Activated CD4-positive, alpha-beta T cell treated with anti-CD3 and anti-CD28 coated beads, Interleukin-2, amount 50 U/mL, for 16 hours (primary cell): ENCODE results near the gene UPP2.

Source experiments
- DNase-seq: peaks from one replicate; pipeline ENCODE4 v3.0.0-alpha.2; 2020

The UPP2 gene

GRCh38 chr2:158101384-158101926 lies at the start of gene UPP2:
Gene UPP2 (plus strand): TSS chr2:158101876. CDS start chr2:158102064, 188 bp downstream.
- no peak for DNase-seq

DNA sequence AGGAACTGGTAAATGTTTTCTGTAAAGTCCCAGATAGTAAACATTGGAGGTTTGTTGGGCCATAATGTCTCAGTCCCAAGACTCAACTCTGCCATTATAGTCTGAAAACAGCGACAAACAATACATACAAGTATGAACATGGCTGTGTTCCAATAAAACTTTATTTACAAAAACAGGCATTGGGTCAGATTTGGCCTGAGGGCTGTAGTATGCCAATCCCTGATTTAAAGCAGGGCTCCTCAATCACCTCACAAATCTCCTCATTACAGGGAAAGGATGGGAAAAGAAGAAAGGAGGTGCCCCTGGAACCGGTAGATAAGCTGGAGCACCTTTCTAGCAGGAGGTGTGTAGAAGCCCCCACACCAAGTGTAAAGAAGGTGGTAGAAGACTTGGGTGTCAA lies 48.9 kb upstream of the UPP2 start:
- no peak for DNase-seq

DNA sequence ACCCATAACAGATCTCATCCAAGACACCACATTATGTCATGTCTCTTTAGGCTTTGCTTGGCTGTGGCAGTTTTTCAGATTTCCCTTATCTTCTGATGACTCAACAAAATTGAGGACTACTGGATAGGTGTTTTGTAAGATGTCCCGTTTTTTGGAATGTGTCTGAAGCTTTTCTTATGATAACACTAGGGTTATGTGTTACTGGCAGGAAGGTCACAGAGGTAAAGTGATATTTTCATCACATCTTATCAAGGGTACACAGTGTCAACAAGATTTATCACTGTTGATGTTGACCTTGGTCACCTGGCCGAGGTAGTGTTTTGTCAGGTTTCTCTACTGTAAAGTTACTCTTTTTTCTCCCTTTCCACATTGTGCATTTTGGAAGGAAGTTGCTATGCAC lies 44.8 kb upstream of the UPP2 start:
- DNase-seq: no peak

GRCh38 chr2:158060160-158060834 lies 41.4 kb upstream of the UPP2 start:
- no peak for DNase-seq

GRCh38 chr2:158060835-158061435 lies 40.7 kb upstream of the UPP2 start:
- no peak for DNase-seq

GRCh38 chr2:158061763-158062162 lies 39.9 kb upstream of the UPP2 start:
- no peak for DNase-seq

DNA sequence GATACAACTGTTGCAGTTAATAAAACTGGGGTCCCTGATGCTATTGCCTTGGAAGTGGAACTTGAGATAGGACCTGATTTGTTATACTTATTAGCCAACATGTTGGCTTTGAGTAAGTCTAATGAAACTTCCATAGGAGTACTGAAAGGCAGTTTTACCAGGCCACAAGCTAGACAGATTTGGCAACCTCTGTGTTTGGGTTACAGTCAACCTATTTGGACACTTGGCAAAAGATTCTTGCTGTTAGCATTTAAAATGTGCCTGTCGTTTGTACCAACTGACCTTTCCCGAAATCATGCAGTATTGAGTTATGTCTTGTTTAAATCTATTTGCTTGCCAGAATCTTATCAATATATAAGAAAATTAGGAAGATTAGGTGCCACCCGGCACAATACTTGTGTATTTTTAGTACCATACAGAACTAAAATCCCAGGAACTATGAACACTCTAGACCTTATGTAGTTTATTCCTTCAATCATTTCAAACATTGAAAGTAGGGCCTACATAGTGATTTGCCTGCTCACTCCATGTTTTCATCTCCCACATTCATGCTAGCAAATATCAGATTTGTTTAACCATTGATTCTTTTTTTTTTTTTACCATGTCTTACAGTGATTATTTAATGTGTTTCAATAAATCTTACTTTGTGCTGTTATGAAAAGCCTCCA lies 35.5 kb upstream of the UPP2 start:
- no peak for DNase-seq

- DNase-seq: no peak
These were observed 30.7 kb upstream of the UPP2 start for GRCh38 chr2:158071018-158071417.

DNA sequence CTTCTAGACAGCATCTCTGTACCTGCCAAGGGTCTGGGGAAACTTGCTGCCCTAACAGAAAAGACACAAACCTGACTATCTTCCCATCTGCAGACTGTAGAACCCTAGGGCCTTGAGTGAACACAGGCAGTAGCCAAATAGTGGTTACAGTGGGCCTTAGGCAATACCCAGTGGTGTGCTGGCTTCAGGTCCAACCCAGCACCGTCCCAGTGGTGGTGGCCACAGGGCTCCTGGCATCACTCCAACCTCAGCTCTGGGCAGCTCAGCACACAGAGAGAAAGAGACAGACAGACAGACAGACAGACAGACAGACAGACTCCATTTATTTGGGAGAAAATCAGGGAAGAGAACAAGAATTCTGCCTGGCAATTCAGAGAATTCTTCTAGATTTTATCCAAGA lies 29.3 kb upstream of the UPP2 start:
- DNase-seq: no peak

- DNase-seq: no peak
These were observed 22.0 kb upstream of the UPP2 start for GRCh38 chr2:158079672-158080071.

DNA sequence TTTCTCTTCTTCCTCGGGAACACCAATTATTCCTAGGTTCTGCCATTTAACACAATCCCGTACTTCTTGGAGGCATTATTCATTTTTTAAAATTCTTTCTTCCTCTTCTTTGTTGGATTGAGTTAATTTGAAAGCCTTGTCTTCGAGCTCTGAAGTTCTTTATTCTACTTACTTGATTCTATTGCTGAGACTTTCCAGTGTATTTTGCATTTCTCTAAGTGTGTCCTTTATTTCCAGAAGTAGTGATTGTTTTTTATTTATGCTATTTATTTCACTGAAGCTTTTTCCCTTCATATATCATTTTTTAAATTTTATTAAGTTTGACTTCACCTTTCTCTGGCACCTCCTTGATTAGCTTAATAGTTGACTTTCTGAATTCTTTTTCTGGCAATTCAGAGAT lies 13.6 kb upstream of the UPP2 start:
- no peak for DNase-seq

DNA sequence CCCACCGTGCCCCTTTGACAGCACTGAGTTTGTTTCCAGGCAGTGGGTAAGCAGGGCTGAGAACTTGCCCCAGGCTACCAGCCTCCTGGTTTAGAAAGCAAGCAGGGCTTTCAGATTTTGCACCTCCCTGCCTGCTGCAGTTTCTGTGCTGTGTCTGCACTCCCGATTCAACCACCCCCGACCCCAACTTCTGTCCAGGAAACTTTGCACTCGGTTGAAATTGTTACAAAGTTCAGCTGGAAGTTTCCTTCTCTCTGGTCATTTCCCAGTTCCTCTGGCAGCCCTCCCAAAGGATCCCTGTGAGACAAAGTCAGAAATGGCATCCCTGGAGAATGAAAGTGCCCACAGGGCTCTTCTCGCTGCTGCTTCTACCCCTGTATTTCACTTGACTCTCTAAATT lies 12.4 kb upstream of the UPP2 start:
- DNase-seq: no peak

- DNase-seq: no peak
These were observed 10.0 kb upstream of the UPP2 start for GRCh38 chr2:158091647-158092046.

- no peak for DNase-seq
These were observed 7.1 kb upstream of the UPP2 start for GRCh38 chr2:158094487-158095092.

GRCh38 chr2:158095269-158095668 lies 6.4 kb upstream of the UPP2 start:
- DNase-seq: no peak

GRCh38 chr2:158095912-158096311 lies 5.8 kb upstream of the UPP2 start:
- DNase-seq: no peak

DNA sequence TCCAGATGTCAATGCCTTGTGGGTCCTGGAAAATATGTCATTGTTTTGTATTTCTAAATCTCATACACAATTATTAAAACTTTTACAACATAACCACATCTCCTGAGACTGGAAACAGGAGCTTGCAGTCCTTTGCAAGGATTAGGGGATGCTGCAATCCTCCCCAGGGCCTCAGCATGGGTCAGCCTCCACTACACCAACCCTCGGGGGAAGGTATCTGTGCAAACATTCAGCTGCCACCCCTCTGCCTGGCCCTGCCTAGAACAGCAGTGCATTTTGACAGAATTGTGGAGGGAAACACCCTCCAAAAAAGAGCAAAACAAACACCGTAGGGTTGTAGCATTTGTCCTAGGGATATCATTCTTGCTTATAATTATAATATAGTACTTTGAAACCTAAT lies 4.2 kb upstream of the UPP2 start:
- no peak for DNase-seq

- DNase-seq: no peak
These were observed 3.5 kb upstream of the UPP2 start for GRCh38 chr2:158098178-158098577.

DNA sequence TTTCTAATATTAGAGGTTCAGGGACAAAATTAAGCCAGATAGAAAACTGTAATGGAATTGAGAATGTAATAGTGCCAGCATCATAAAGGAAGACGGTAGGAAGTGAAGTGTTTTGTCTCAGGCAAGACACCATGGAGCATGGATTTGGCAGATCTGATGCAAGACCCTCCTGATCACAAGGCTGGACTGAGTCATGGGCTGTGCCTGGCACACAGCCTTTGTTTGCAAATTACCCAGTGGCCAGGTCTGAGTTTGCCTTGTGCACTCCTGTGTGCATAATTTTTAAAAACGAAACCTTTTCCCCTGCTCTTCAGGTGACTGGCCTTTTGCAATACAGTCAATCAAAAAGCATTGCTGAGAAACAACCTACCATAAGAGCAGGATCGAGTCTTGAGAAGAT lies 2.0 kb upstream of the UPP2 start:
- DNase-seq: no peak

DNA sequence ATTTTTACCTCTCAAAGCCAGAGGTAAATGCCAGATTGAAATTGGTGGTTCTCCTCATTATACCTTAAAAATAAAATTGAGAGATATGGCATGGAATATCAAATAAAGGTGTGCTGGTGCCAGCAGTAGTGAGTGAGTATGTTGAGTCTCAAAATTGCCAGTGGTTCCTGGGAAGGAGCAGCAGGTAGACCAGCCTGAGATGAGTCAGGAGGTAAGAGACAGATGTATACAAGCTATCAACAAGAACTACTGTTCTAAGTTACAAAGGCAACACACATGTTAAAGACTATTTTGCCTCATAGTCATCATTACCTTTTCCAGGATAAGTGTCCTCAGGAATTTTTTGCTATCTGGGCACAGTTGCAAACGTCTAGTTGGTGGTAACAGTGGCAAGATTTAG lies 1.3 kb upstream of the UPP2 start:
- DNase-seq: no peak

DNA sequence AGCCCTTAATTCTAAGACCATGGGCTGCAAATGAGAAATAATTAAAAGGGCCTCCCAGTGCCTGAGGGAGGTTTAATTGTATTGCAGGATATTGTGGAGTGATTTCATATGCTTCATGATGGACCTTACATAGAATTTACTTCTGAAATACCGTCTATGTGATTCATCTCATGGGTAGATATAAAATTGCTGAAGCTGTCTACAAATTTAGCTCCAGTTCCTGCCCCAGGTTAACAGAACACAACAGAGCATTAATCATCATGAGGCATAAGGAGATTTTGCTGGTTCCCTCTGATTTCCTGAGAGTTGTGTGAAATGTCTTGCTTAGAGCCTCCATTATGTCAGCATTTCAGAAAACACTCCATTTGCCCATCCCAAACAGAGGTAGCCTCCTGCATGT lies 770 bp downstream of the UPP2 start:
- DNase-seq: no peak

DNA sequence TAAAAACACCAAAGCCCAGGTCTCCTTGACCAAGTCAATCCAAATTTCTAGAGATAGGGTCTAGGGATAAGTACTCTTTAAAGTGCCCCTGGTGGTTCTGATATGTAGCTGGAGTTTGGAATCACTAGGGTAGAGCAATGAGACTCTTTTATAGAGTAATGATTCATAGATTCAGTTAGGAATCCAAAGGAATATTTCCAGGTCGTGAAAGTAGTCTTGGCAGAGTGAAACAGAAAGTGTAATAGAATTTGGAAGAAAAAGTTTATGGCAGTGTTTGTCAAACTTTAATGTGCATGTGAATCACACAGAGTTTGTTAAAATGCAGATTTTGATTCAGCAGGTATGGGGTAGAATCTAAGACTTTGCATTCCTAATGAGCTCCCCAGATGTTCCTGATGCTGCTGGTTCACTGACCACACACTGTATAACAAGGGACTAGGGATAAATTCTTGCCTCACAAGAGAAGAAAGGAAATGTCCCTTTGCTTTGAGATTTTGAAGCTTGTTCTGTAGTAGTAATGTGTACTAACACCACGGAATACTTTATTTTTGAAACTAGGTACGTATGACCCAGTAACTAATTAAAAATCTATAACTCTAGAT lies 1.8 kb downstream of the UPP2 start:
- DNase-seq: no peak

- no peak for DNase-seq
These were observed 3.2 kb downstream of the UPP2 start for GRCh38 chr2:158104903-158105302.
